ENCODE measurements around the gene PPIL3. TPM values are rescaled to one million over a fixed set of nuclear protein-coding genes. Genes with fewer than 3 reads are reported as not detected.

Gene PPIL3
- total RNA-seq, 4 donors from 2014 or later, result 6.9 to 16.3 (median 13.4) TPM

- no peak for DNase-seq (ENCODE audit: extremely low spot score)
- no peaks in the 10 kb centered on the region for H3K9me3 ChIP-seq
- peaks cover 2 to 7% (median 5%) of the 10 kb centered on the region in 4 donors for H3K36me3 ChIP-seq
- TF ChIP-seq EP300 (IDR thresholded peaks at IDR 0.05) (no peak), CTCF (IDR thresholded peaks at IDR 0.05) (no peak), POLR2AphosphoS5 (IDR thresholded peaks at IDR 0.05) (no peak), POLR2A (IDR thresholded peaks at IDR 0.05; ENCODE audit: low read depth) (no peak)
- WGBS, result 86% methylated on average over 10 of the region's 10 CpGs
- H3K4me1 ChIP-seq, result no peaks in the 10 kb centered on the region
- H3K27ac ChIP-seq (replicated peaks in 1 of 4), result no peak overlapping the region
- H3K4me3 ChIP-seq, result no peak overlapping the region
- H3K27me3 ChIP-seq, result no peaks in the 10 kb centered on the region
- intact Hi-C loops (cut with DNase I), result no loop called here
Observed at GRCh38 chr2:200845669-200846325, 43.1 kb downstream of the PPIL3 start.

- TF ChIP-seq EP300 (IDR thresholded peaks at IDR 0.05) (no peak), POLR2A (IDR thresholded peaks at IDR 0.05; ENCODE audit: low read depth) (no peak), CTCF (IDR thresholded peaks at IDR 0.05) (no peak), POLR2AphosphoS5 (IDR thresholded peaks at IDR 0.05) (no peak)
- Histone ChIP-seq H3K36me3 (peaks cover 0 to under 1% (median 0%) of the 10 kb centered on the region in 4 donors), H3K27ac (replicated peaks in 1 of 4) (no peak overlapping the region), H3K4me3 (no peak overlapping the region), H3K9me3 (no peaks in the 10 kb centered on the region), H3K4me1 (no peaks in the 10 kb centered on the region), H3K27me3 (no peaks in the 10 kb centered on the region)
- no peak for DNase-seq (ENCODE audit: extremely low spot score)
- WGBS, result 100% methylated on average over 1 of the region's 5 CpGs
- intact Hi-C loops (cut with DNase I), result no loop called here
Observed at GRCh38 chr2:200845194-200845593, 43.7 kb downstream of the PPIL3 start.

GRCh38 chr2:200843993-200844948 is 44.6 kb downstream of the PPIL3 start:
- no peaks in the 10 kb centered on the region for H3K36me3 ChIP-seq
- WGBS, result 94% methylated on average over 13 of the region's 24 CpGs
- TF ChIP-seq POLR2A (IDR thresholded peaks at IDR 0.05; ENCODE audit: low read depth) (no peak), CTCF (IDR thresholded peaks at IDR 0.05) (no peak), POLR2AphosphoS5 (IDR thresholded peaks at IDR 0.05) (no peak), EP300 (IDR thresholded peaks at IDR 0.05) (no peak)
- DNase-seq (ENCODE audit: extremely low spot score), result no peak
- no peak overlapping the region for H3K27ac ChIP-seq (replicated peaks in 1 of 4)
- no peaks in the 10 kb centered on the region for H3K4me1 ChIP-seq
- intact Hi-C loops (cut with DNase I), result no loop called here
- no peaks in the 10 kb centered on the region for H3K27me3 ChIP-seq
- H3K4me3 ChIP-seq, result no peak overlapping the region
- H3K9me3 ChIP-seq, result no peaks in the 10 kb centered on the region

- 98% methylated on average over 3 of the region's 3 CpGs for WGBS
- TF ChIP-seq POLR2A (IDR thresholded peaks at IDR 0.05; ENCODE audit: low read depth) (no peak), EP300 (IDR thresholded peaks at IDR 0.05) (no peak), CTCF (IDR thresholded peaks at IDR 0.05) (no peak)
Observed at GRCh38 chr2:200839513-200839912, 49.4 kb downstream of the PPIL3 start.

More at GRCh38 chr2:200839513-200839912, 49.4 kb downstream of the PPIL3 start:
- DNase-seq (ENCODE audit: extremely low spot score), result peak; percentile 57
- H3K4me3 ChIP-seq, result no peak overlapping the region
- no peaks in the 10 kb centered on the region for H3K4me1 ChIP-seq
- no peaks in the 10 kb centered on the region for H3K36me3 ChIP-seq
- intact Hi-C loops (cut with DNase I), result no loop called here
- peaks cover 0 to 14% (median 9%) of the 10 kb centered on the region in 4 donors for H3K9me3 ChIP-seq
- H3K27ac ChIP-seq (replicated peaks in 1 of 4), result no peak overlapping the region
- no peaks in the 10 kb centered on the region for H3K27me3 ChIP-seq

Data from esophagus muscularis mucosa (tissue), 4 donors.